Lung (tissue), 12 donors: ENCODE data around the gene CYB5A. TPM values are rescaled to one million over a fixed set of nuclear protein-coding genes. Genes with fewer than 3 reads are reported as not detected.

Experiments used
- ATAC-seq: fragments of 200-7000 bp; cut with Tn5 transposase; one replicate; pipeline ENCODE4 v1.9.1; 2020; ENCODE audit warnings: moderate number of reproducible peaks; ENCODE audit not compliant: insufficient read depth, low FRiP score
- DNase-seq, 3 donors: peaks; one replicate each; pipeline ENCODE4 v3.0.0-alpha.2; 2013 to 2017
- H3K27ac ChIP-seq, 2 donors: one replicate each; pipeline ENCODE4 v1.5.1; 2013; ENCODE audit warnings: mild to moderate bottlenecking in 2 of 2, moderate library complexity in 2 of 2, control low read depth in 1 of 2, inconsistent platforms in 1 of 2, low read depth in 1 of 2, low read length in 1 of 2
- H3K27me3 ChIP-seq, 3 donors: one replicate each; pipeline ENCODE4 v1.5.1; 2013; ENCODE audit warnings: low read length in 2 of 3; ENCODE audit not compliant: control insufficient read depth in 3 of 3, insufficient read depth in 3 of 3
- H3K36me3 ChIP-seq, 4 donors: one replicate each; pipeline ENCODE4 v1.5.1; 2013; ENCODE audit warnings: low read length in 4 of 4, mild to moderate bottlenecking in 1 of 4, moderate library complexity in 1 of 4; ENCODE audit not compliant: control insufficient read depth in 4 of 4, insufficient read depth in 4 of 4
- H3K4me1 ChIP-seq, 5 donors: one replicate each; pipeline ENCODE4 v1.5.1; 2013; ENCODE audit warnings: low read length in 5 of 5, mild to moderate bottlenecking in 2 of 5, moderate library complexity in 1 of 5; ENCODE audit not compliant: control insufficient read depth in 5 of 5, insufficient read depth in 5 of 5
- H3K4me3 ChIP-seq: one replicate; pipeline ENCODE4 v1.5.1; 2013; ENCODE audit warnings: mild to moderate bottlenecking, control low read depth, moderate library complexity
- H3K9ac ChIP-seq, 2 donors: one replicate each; pipeline ENCODE4 v1.5.1; 2013; ENCODE audit warnings: low read length in 2 of 2, control low read depth in 1 of 2; ENCODE audit not compliant: insufficient read depth in 1 of 2
- H3K9me3 ChIP-seq, 4 donors: one replicate each; pipeline ENCODE4 v1.5.1; 2013; ENCODE audit warnings: low read length in 3 of 4, mild to moderate bottlenecking in 1 of 4, moderate library complexity in 1 of 4; ENCODE audit not compliant: control insufficient read depth in 4 of 4, insufficient read depth in 3 of 4
- WGBS, 2 donors: extraction: QIAGEN DNeasy Blood & Tissue Kit; methylation state at CpG; one replicate each; pipeline ENCODE4 v1.1.7; 2013; 5-methylcytosine and 5-hydroxymethylcytosine counted together
- polyA plus RNA-seq, 2 donors: library from polyadenylated mRNA; stranded (reverse); fragments of 200-250 nt; gene quantifications; one replicate each; pipeline ENCODE4 v1.2.1, GENCODE V29; 2013
- total RNA-seq, 2 donors: library from RNA; depleted of rRNA in 1 of 2; stranded (reverse); fragments of >200 nt in 1 of 2; gene quantifications; one replicate each; pipeline ENCODE4 v1.2.1, GENCODE V29; 2014 to 2021
- TF ChIP-seq, protein P1 (sequence below): IDR thresholded peaks from 2 replicates; pipeline ENCODE4 v1.5.1; 2012; ENCODE audit warnings: mild to moderate bottlenecking; ENCODE audit errors: control extremely low read depth, extremely low read depth
- donor health status: control.
- donor health status: control.
- donor health status: Bipolar disorder and iron deficiency.
- donor health status: healthy.
- donor health status: DM: yes; HTN: yes; CAD: no.

The CYB5A gene
- total and polyA plus RNA-seq, 4 donors = 408 to 853 (median 522) TPM

DNA sequence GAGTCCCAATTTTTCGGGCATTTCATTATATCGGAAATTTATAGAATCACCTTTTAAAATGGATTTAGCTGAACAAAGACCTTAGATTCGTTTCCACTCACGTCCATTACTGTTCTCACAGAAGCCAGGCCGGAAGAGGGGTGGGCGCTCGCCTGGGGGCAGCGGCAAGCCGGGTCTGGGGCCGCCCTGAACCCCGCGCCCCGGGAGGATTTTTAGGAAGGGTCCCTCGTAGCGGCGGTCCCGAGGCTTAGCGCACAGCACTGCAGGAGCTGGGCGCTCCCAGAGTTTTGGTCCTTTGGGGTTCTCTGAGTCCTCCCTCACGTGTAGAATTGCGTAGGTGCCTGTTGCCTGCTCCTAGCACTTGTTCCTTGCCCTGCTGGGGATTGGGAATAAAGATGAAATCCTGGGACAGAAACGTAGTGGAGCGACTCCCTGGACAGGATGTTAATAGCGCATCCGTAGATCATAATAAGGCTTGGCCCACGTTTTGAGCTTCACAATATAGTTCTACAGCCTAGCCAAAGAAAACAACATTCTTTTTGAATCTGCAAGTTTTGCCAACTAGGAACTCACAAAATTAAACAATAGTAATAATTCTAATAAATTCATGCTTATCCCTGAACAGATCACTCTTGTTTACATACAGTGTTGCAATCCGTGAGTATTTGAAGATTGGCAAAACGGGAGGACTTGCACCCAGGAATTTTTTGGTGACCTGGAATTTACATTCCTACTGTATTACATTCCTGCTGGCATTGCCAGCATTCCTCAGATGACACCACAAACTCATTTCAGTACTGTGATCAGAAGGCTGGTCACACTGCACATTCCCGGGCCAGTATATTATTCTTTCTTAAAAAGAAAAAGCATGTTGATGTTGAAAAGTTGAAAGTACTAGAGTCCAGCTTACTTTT lies 24.8 kb upstream of the CYB5A start:
- Histone ChIP-seq H3K4me3 (no peak overlapping the region), H3K36me3 (no peaks in the 10 kb centered on the region), H3K27ac (no peak overlapping the region), H3K4me1 (peaks cover 0 to 5% (median 0%) of the 10 kb centered on the region in 5 donors), H3K9me3 (no peaks in the 10 kb centered on the region), H3K27me3 (no peaks in the 10 kb centered on the region), H3K9ac (no peak overlapping the region)
- peak; percentile 60 for ATAC-seq
- DNase-seq = peak; percentile 29 to 55 (median 47)
- TF ChIP-seq, protein P1, sequence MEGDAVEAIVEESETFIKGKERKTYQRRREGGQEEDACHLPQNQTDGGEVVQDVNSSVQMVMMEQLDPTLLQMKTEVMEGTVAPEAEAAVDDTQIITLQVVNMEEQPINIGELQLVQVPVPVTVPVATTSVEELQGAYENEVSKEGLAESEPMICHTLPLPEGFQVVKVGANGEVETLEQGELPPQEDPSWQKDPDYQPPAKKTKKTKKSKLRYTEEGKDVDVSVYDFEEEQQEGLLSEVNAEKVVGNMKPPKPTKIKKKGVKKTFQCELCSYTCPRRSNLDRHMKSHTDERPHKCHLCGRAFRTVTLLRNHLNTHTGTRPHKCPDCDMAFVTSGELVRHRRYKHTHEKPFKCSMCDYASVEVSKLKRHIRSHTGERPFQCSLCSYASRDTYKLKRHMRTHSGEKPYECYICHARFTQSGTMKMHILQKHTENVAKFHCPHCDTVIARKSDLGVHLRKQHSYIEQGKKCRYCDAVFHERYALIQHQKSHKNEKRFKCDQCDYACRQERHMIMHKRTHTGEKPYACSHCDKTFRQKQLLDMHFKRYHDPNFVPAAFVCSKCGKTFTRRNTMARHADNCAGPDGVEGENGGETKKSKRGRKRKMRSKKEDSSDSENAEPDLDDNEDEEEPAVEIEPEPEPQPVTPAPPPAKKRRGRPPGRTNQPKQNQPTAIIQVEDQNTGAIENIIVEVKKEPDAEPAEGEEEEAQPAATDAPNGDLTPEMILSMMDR = no peak
- 84 to 91% methylated on average over 29 of the region's 29 CpGs for WGBS, 2 donors

DNA sequence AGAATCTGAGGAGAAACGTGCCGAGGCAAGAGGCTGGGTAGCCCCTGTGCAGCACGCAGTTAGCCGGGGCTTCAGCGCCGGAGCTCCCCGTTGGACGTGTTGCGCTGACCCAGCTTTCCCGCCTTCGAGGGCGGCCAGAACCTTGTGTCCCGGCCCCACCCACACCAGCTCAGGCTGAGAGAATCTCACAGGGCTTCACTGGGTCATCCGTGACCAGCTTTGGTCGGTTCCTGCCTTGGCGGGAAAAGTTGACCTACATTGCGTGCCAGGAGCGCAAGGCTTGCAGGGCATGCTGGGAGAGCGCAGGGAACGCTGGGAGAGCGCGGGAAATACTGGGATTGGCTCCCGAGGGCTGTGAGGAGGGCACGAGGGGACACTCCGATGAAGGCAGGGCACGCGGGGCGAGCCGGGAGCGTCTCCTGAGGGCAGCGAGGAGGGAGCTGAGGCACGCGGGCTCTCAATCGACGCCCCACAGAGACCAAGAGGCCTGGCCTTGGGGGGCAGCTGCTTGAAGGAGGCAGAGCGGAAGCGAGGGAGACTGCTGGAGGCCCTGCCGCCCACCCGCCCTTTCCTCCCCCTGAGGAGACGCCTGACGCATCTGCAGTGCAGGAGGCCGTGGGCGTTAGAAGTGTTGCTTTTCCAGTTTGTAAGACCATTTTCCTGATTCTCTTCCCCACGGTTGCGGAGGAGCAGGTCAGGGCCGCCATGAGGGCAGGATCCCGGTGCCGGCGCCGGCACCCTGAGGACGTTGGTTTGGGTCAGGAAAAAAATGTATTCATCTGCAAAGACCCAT lies 23.9 kb upstream of the CYB5A start, which contains the start of gene C18orf63:
Gene C18orf63, plus strand, starts transcription at position 376 of the 793 bp plus-strand sequence. CDS start 2,027 bp downstream, outside the sequence.
- TF ChIP-seq, protein P1 = no peak
- Histone ChIP-seq H3K9me3 (no peaks in the 10 kb centered on the region), H3K4me3 (no peak within 1 kb of the TSS), H3K9ac (no peak within 1 kb of the TSS), H3K36me3 (no peaks in the 10 kb centered on the region), H3K27me3 (no peaks in the 10 kb centered on the region), H3K27ac (no peak within 1 kb of the TSS), H3K4me1 (peaks cover 0 to 5% (median 0%) of the 10 kb centered on the region in 5 donors)
- DNase-seq = no peak
- WGBS, 2 donors = 95 to 96% methylated on average over 51 of the region's 51 CpGs
- no peak for ATAC-seq

DNA sequence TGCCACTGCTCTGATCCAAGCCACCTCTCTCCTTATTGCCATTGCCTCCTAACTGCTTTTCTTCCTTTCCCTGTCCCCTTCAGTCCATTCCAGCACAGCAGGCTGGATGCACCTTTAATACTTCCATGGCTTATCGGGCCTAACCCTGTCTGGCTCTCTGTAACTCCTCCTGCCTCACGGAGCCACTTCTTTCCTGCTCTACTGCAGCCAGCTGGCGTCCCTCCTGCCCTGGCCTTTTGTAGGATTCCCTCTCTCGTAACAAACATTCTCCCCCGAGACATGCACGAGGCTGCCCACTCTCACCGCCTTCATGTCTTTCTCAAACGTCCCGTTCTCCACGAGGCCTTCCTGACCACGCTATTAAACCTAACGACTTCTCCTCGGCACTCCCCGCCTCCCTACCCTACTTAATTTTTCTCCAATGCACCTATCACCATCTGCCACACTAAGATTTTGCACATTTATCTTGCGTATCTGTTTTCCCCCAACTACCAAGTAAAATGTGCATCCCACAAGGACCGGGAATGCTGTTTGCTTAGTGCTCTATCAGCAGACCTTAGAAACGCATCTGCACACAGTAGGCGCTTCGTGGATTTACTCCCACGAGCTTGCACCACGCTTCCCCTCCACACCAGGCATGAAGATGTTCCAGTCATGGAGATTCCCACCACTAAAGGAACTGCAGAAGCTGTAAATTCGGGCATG lies 23.1 kb upstream of the CYB5A start:
- Histone ChIP-seq H3K27me3 (no peaks in the 10 kb centered on the region), H3K36me3 (no peaks in the 10 kb centered on the region), H3K9me3 (no peaks in the 10 kb centered on the region), H3K4me1 (peaks cover 0 to 5% (median 0%) of the 10 kb centered on the region in 5 donors), H3K9ac (no peak overlapping the region), H3K27ac (no peak overlapping the region), H3K4me3 (no peak overlapping the region)
- DNase-seq (no peak), ATAC-seq (no peak)
- WGBS, 2 donors = 92 to 93% methylated on average over 22 of the region's 22 CpGs
- TF ChIP-seq, protein P1 = no peak
